NCI-H748 (cell line): ENCODE measurements around the gene SGF29.
"Not testable (repeated sequence)": the region's sequence is repeated elsewhere in the genome, so short reads cannot be mapped to it uniquely, and the experiment has no call there.

Experiments used
- DNase-seq: peaks from one replicate; lab custom pipeline; 2025; ENCODE audit not compliant: unreplicated experiment; lab: John Stamatoyannopoulos, UW

Gene SGF29

DNA sequence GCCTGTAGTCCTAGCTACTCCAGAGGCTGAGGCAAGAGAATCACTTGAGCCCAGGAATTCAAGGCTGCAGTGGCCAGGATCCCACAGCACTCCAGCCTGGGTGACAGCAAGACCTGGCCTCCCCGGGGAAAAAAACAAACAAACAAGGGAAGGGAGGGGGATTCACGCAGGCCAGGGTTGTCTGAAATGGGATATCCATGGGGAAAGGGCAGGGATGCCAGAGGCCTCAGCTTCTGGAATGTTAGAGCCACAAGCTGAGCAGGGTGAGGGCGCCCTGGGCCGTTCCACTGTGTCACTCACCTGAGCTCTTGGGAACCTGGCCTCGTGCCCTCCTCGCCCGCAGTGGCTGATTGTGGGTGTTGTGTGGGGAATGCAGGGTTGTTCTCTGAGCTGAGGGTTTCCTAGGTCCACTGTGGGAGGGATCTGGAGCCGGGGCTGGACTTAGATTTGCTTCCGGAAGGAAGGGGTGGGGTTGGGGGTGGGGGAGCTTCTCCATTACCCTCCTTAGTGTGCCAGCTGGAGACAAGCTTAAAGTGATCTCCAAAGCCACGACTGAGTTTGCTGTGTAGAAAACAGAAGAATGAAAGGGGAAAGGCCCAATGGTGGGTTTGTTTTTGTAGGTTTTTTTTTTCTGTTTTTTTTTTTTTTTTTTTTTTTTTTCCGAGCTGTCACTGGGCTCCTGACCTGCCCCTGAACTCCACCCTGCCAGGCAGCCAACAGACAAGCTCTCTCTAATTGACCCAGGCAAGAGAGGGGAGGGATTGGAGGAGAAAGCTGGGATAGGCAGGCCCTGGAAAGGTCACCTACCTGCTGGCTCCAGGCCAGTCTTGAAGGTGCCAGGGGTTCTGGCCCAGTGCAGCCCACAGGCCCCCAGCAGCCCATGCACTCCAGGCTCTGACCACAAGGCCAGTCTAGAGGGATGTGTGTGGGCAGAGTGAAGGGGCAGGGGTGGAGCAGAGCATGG is 56.2 kb downstream of the SGF29 start, which contains the start of gene SULT1A1:
TSS of gene SULT1A1 (minus strand) at position 414 of the 964 bp plus-strand sequence. CDS start 1,189 bp downstream, outside the sequence.
- DNase-seq = peak; percentile 22

DNA sequence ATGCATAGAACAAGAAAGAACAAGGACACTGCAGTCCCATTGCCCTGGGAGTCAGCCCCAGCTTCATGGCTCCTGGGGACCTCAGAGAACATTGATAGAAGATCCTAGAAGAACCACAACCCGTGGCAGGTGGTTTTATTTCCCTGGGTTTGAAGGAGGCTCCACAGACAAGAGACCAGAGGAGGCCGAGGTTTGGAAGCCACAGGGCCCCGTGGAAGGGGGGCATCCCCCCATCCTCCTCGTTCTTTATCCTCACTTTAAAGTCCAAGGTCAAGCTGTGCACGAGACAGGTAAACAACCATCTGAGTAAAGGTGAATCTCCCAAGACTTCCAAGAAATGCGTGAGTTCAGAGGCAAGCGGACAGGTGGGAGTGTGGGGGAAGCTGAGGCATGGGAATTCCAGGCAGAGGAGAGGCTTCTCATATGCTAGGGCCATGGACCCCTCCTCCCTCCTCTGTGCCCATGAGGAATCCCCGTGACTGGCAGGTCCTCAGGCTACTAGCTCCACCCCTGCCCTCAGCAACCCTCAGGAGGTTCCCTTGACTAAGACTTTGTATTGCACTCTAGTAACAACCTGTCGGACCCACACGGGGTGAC is 57.0 kb downstream of the SGF29 start:
- no peak for DNase-seq

DNA sequence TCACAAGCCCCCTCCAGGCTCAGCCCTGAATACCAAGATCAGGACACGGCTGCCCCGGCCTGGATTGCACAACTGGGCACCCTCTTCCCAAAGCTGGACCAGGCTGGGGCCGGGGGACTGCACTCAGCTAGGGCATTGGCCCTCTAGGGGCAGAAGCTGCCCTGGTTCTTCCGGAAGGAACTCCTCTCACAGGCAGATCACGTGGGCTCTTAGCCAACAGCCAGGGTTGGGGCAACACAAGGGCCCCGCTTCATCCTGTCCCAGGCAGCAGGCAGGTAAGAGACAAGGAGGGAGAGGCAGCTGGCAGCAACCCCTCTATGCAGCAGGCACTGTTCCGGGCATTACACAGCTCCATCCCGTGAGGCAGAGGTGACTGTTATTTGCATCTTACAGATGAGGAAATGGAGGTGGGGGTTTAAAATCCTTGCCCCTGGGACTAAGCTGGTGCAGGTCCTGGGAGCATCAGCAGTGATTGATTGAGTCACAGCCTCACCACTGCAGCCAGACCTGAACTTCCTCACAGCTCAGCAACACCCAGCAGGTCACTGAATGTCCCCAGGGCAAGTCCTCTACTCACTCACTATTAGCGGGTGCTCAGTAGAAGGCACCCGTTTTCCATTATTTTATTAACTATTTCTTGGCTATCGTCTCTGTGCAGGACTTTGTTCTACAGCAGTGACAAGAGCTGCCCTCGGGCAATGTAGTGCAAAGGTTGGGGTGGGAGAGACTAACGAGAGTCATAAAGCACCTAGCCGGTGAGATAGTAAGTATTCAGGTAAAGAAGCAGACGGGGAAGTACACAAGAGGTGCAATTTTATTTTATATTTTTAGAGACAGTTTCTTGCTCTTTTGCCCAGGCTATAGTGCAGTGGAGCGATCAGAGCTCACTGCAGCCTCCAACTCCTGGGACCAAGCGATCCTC is 58.9 kb downstream of the SGF29 start:
- DNase-seq = not testable (repeated sequence)

DNA sequence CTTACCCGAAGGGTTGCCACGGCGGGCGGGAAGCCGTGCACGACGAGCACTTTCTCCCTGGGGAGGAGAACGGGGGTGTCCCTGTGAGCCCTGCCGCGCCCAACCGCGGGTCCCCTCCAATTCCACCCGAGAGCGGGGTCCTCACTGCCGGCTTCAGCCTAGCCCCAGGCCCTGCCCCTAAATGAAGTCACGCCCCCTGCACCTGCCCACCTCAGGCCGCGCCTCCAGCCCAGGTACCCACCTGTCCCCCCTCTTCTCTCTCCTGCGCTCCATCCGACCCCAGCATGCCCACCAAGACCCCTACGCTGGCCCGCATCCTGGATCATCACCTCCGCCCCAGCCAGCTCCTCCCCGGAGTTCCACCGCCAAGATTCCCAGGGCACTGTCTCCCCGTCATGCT is 60.2 kb downstream of the SGF29 start:
- DNase-seq = not testable (repeated sequence)

DNA sequence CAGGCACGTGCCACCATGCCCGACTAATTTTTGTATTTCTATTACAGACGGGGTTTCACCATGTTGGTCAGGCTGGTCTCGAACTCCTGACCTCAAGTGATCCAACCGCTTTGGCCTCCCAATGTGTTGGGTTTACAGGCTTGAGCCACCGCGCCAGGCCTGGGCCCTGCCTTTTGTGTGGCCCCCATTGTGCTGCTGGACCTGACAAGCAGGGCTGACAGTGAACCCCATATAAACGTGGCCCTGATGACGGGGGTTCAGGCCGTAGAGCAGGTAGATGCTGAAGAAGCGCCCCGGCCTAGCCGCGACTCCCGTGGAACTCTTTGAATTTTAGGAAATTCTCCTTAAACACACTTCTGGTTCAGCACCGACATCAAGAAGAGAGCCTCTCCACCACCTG is 60.8 kb downstream of the SGF29 start:
- not testable (repeated sequence) for DNase-seq

DNA sequence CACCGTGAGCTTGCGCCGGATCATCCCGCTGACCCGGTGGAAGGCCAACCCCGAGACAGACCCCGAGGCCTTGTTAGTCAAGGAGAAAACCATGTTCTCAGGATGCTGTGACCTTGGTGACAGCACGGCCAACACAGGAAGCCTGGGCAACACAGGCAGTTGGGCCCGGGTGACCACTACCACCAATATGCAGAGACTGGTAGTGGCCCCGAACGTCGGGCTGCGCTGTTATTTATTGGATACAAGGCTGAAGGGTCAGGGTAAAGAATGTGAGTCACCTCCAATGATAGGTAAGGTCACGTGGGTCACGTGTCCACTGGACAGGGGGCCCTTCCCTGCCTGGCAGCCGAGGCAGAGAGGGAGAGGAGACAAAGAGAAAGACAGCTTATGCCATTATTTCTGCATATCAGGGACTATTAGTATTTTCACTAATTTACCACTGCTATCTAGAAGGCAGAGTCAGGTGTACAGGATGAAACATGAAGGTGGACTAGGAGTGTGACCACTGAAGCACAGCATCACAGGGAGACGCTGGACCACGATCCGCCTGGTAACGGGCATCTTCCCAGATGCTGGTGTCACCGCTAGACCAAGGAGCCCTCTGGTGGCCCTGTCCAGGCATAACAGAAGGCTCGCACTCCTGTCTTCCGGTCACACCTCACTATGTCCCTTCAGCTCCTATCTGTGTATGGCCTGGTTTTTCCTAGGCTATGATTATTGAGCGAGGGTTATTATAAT is 61.9 kb downstream of the SGF29 start:
- peak; percentile 33 for DNase-seq

DNA sequence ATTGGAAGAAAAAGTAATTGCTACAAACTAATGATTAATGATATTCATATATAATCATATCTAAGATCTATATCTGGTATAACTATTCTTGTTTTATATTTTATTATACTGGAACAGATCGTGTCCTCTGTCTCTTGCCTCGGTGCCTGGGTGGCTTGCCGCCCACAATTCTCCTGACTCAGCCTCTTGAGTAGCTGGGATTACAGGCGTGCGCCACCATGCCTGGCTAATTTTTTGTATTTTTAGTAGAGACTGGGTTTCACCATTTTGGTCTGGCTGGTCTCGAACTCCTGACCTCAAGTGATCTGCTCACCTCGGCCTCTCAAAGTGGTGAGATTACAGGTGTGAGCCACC is 62.5 kb downstream of the SGF29 start:
- DNase-seq = not testable (repeated sequence)

DNA sequence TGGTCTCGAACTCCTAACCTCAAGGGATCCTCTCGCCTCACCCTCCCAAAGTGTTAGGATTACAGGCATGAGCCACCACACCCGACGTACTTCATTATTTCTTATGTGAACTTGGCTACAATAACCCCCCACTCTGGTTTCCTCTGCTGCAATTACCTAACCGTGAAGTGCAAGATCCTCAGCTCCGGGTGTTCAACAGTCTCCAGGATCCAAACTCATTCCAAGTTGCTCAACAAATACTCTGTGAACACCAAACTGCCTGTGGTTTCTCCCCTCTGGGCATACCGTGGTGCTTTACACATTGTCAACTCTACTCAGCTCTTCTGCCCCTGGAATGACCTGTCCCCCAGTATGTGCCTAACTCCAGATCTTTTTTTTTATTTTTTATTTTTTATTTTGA is 62.9 kb downstream of the SGF29 start:
- no peak for DNase-seq

DNA sequence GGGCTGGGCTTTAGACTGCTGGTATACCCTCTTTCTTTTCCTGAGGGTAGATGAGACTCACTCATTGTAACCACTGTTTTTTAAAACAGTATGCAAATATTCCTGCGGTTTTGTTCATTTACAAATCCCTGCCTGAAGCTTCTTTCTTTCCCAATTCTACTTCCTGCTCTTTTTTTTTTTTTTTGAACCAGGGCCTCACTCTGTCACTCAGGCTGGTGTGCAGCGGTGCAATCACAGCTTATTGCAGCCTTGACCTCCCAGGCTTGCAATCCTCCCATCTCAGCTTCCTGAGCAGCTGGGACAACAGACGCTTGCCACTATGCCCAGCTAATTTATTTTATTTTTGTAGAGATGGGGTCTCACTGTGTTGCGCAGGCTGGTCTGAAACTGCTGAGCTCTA is 64.2 kb downstream of the SGF29 start:
- no peak for DNase-seq

DNA sequence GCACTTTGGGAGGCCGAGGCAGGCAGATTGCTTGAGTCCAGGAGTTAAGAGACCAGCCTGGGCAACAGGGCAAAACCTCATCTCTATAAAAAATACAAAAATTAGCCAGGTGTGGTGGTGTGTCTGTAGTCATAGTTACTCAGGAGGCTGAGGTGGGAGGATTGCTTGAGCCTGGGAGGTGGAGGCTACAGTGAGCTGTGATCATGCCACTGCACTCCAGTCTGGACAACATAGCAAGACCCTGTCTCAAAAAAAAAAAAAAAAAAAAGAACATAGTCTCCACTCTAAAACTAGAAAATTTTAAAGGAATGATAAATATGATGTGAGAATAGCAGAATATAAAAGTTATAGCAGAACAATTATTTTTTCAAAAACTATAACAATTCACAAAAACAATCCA is 66.6 kb downstream of the SGF29 start:
- DNase-seq = not testable (repeated sequence)

DNA sequence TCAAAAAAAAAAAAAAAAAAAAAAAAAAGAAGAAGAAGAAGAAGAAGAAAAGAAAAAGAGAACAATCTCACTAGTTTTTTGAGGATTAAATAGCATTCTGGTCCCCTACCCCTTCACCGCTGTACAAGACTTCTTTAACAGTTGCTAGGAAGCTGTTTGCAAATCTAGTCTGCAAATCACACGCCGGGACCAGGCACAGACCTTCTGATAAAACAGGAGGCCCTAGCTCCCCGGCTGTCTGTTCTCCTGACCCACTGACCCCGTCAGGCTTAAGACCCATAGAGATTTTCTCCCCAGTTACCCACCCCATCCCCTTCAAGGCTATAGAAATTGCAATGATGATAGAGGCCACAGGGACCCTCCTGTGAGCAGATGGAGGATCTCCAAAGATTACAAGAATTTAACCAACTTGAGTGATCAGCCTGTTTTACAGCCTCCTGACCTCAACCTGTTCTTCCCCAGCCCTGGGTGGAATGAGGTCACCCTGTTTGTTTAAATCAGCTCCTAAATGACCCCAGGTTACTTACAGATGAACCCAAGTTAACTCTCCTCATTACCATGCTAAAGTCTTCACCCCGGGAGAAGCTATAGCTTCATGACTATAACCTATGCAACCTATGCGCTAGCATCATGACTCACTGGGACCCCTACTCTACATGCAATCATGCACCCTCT is 67.9 kb downstream of the SGF29 start:
- no peak for DNase-seq

DNA sequence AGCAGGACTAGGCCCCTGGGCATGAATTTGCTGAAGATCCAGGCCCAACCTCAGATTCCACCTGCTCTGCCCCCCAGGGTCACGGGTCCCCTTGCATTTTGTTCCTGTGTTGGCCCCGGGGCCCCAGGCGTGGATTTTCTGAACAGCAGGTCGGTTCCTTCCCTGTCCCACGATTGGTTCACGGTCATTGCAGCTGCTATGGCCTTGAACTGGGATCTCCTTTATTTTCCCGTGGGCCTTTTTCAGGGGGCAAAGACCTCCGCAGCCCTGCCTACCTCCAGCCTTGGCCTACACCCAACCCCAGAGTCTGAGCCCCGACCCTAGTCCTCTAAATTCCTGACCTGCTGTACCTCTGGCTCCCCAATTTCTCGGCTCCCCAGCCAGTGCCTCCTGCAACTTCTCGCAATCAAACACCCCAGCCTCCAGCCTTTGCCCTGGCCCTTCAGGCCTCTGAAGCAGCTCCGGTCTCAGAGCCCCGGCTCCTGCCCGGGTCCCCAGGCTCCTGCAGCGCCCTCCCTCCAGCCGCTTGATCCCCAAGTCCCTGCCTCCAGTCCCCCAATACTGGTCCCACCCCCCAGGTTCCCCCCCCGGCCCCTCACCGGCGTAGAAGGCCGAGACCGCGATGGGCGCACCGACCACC is 68.9 kb downstream of the SGF29 start:
- DNase-seq = not testable (repeated sequence)

DNA sequence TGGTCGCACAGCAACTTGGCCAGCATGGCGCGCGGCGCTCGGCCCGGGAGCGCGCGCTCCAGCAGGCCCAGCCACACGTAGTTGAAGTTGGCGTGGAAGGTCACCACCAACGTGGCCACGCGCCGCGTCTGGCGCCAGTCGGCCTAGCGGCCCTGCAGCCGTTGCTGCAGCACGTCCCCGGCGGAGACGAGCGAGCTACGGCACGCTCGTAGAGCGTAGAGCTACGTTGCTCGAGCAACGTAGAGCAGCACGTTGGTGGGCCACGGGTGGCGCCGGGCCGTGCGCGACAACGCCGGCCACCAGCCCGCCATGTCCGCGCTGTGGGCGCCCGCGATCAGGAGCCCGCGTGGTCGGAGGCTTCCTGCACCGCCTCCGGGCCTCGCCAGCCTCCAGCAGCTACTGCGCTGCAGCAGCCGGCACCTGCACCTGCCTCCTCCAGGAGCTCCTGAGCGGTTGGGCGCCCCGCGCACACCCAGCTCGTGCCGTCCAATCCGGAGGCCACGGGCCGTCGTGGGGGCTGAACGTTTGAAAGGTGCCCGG is 69.5 kb downstream of the SGF29 start:
- peak; percentile 85 for DNase-seq

DNA sequence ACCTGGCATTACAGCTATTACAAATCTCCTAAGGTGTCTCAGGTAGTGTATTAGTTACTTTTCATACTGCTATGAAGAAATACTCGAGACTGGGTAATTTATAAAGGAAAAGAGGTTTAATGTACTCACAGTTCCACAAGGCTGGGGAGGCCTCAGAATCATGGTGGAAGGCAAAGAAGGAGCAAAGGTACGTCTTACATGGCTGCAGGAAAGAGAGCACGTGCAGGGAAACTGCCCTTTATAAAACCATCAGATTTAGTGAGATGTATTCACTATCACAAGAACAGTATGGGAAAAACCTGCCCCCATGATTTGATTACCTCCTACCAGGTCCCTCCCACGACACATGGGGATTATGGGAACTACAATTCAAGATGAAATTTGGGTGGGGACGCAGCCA is 77.2 kb downstream of the SGF29 start:
- DNase-seq = not testable (repeated sequence)

DNA sequence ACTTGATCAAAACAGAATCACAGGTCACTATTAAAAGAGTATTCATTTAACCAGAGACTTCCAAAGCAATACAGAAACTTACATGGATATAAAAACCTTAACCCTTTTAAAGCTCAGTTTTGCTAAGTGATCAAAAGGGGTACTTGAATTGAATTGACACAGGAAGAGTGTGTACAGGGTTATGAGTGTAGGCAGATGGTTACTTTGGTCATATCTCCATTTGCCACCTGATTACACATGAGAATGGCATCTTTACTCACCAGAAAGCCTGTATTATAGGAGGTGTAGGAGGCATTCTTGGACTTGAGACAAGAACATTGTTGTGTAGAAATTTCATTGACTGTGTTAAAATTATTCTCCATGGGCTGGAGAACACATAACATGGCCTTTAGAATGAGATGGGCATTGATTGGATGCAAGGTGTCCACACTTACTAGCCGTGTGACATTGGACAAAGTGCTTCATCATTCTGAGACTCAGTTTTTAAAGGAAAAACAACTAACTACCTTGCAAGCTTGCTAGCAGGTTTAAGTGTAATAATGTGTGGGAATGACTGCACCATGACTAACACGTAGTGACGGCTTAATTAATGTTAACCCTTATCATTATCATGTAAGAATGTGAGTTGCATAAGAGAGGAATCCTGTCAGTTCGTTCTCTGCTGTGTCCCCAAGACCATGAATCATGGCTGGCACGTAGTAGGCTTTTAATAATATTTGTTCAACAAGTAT is 82.5 kb downstream of the SGF29 start:
- DNase-seq = not testable (repeated sequence)

DNA sequence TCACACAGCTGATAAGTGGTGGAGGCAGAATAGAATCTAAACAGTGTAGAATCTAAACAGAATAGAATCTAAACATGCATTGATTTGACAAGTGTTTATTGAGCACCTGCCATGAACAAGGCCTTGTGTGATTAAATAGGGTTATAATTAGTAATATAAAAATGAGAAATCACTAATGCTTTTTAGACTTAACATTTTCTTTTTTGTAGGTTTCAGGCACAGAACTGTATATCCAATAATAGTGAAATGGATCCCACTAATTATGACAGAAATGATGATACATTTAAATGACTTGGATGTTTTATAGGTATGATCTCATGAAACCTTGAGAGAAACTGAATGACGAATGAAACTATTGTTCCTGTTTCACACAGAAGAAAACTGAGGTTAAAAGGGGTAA is 84.0 kb downstream of the SGF29 start, which contains the start of gene NPIPB8:
TSS of gene NPIPB8 (plus strand) at position 301 of the 400 bp plus-strand sequence. CDS start 296 bp downstream, outside the sequence.
- not testable (repeated sequence) for DNase-seq

DNA sequence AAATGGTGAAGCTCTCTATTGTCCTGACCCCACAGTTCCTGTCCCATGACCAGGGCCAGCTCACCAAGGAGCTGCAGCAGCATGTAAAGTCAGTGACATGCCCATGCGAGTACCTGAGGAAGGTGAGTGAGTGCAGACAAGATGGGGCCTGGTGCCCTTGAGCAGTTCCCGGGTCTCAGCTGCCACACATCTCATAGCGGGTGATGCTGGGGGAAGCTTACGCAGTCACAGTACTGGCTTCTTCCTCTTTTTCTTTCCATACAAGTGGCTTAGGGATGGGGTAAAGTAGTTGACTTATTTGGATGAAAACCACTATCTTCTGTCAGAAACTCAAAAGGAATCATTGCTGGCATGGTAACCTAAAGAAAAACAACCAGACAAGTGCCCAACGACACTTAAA is 84.6 kb downstream of the SGF29 start:
- DNase-seq = not testable (repeated sequence)

DNA sequence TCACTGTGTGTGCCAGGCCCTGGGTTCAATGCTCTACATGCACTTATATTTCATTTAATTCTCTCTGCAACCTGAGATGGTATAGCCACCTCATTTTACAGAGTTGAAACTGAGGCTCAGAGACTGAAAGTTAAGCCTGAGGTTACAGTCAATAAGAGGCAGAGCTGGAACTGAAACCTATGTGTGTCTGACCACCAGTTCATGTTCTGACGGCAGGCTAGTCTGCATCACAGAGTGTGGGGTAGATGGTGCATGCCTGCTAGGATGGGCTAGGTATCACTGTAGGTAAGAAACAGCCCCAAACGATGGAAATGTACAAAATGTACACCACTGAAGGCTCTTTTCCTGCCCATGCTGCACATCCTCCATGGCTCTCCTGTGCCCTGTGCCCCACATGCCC is 86.2 kb downstream of the SGF29 start:
- not testable (repeated sequence) for DNase-seq
